SK-MEL-5 (cell line): ENCODE measurements around the gene NFKBIB. TPM values are rescaled to one million over a fixed set of nuclear protein-coding genes. Genes with fewer than 3 reads are reported as not detected.
"Not testable (repeated sequence)": the region's sequence is repeated elsewhere in the genome, so short reads cannot be mapped to it uniquely, and the experiment has no call there.

ENCODE experiments used
- DNase-seq: peaks from one replicate; pipeline ENCODE4 v3.0.0-alpha.2; 2016; ENCODE audit warnings: low read depth, low spot score
- in situ Hi-C: cut with HindIII; loops from 2 replicates; pipeline ENCODE4 v1.10.0; 2016; ENCODE audit warnings: low sequenced_read_pairs, high pct_unique_total_duplicates, low pct_unique_long_range_greater_than_20kb
- total RNA-seq: library from RNA; depleted of rRNA; stranded (reverse); fragments of >200 nt; shearing (Covaris generic); gene quantifications from 2 replicates; pipeline ENCODE4 v1.2.3, GENCODE V29; 2014; rRNA removed

Gene NFKBIB
- total RNA-seq, 1 experiment from 2014 or later, result 16.8 TPM

DNA sequence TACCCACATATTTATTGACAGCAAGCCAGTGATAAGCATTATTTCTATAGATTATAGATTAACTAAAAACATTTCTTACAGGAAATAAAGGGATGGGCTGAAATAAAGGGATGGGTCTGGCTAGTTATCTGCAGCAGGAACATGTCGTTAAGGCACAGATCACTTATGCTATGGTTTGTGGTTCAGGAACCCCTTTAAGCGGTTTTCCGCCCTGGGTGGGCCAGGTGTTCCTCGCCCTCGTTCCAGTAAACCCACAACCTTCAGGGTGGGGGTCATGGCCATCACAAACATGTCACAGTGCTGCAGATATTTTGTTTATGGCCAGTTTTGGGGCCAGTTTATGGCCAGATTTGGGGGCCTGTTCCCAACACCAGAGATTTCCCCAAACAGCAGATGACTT, 41.7 kb downstream of the NFKBIB start:
- in situ Hi-C loops, DNase-seq: not testable (repeated sequence)

DNA sequence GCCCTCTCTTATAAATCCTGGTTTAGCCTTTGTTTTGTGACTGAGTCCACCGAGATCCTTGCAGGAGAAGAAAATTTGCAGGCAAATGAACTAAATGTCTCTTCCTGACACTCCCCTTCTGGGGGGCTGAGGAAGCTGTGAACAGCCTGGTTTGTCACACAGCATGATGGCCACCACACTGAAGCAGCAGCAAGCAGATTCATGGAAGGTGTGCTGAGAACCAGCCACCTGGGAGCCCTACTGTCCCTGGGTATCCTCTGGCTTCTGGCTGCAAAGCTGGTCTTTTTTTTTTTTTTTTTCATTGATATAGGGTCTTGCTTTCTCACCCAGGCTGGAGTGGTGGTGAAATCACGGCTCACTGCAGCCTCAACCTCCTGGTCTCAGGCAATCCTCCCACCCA, 42.2 kb downstream of the NFKBIB start:
- no peak for DNase-seq
- in situ Hi-C loops, result no loop called here

- in situ Hi-C loops, result no loop called here
- DNase-seq, result no peak
Measured at GRCh38 chr19:38942471-38943181, 42.9 kb downstream of the NFKBIB start.

DNA sequence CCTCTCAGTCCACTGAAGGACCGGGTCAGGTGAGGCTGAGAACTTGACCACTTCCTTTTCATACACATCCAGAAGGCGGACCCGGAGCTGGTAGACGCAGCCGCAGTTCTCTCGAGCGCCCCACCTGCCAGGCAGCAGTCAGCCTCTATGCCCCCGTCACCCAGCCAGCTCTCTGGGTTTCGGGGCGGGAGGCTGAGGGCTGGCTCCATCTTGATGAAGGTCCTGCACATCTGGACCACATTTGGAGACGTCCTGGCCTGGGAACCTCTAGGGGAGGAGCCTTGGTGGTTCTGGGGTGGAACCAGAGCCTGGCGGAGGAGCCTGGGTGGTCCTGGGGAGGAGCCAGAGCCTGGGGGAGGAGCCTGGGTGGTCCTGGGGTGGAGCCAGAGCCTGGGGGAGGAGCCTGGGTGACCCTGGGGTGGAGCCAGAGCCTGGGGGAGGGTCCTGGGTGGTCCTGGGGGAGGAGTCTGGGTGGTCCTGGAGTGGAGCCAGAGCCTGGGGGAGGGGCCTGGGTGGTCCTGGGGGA, 45.3 kb downstream of the NFKBIB start:
- DNase-seq, result peak; percentile 28
- in situ Hi-C loops, result no loop called here

DNA sequence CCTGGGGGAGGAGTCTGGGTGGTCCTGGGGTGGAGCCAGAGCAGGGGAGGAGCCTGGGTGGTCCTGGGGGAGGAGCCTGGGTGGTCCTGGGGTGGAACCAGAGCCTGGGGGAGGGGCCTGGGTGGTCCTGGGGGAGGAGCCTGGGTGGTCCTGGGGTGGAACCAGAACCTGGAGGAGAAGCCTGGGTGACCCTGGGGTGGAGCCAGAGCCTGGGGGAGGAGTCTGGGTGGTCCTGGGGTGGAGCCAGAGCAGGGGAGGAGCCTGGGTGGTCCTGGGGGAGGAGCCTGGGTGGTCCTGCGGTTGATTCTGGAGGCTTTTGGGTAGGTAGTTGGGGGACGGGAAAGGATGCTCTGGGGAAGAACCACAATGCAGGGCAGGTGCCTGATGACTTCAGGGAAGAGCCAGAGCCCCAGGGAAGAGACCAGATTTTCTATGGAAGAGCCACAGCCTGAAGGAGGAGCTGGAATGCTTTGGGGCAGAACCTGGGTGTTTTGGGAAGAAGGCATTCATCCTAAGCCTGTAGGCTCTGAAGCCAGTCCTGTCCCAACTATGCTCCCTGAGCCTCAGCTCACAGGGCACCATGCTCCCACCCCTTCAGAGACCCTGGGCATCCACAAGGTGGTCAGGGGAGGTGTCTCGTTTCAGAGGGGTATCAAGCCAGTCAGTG, 45.9 kb downstream of the NFKBIB start:
- DNase-seq, result no peak
- in situ Hi-C loops, result no loop called here

DNA sequence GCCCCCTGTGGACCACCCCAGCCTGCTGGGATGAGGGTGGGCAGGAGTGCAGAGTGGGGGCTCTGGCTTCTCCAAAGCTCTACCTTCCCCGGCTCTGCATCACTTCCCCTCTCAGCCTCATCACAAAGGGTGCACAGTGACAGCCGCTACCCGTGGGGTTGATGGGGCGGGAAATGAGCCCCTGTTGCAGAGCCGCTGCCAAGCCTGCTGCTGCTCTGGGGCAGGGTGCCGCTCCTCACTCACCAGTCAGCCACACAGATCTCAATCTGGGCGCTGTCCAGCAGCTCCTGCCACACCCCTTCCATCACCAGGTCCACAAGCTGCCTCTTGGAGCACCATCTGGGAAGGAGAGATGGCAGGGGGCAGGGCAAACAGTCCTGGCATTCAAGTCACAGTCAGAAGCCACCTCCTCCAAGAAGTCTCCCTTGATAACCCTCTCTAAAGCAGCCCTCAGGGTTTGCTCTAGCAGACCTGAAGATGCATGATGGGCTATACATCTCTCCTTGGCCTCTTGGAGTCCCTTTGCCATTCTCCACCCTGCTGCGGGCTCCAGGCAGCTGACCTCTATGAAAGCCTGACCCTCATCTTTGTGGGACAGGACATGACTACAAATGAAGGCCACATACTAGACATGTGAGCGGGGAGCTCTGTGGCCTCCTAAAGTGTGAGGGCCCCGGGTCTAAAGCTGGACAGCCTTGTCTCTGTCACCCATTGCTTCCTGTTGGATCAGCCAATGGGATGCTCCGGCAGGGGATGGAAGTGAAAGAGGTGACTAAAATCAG, 46.7 kb downstream of the NFKBIB start:
- in situ Hi-C loops, result no loop called here
- DNase-seq, result no peak

GRCh38 chr19:38949580-38950367, 50.0 kb downstream of the NFKBIB start:
- in situ Hi-C loops, result no loop called here
- no peak for DNase-seq

- DNase-seq, result no peak
- in situ Hi-C loops, result no loop called here
Measured at GRCh38 chr19:38951187-38951586, 51.4 kb downstream of the NFKBIB start.

DNA sequence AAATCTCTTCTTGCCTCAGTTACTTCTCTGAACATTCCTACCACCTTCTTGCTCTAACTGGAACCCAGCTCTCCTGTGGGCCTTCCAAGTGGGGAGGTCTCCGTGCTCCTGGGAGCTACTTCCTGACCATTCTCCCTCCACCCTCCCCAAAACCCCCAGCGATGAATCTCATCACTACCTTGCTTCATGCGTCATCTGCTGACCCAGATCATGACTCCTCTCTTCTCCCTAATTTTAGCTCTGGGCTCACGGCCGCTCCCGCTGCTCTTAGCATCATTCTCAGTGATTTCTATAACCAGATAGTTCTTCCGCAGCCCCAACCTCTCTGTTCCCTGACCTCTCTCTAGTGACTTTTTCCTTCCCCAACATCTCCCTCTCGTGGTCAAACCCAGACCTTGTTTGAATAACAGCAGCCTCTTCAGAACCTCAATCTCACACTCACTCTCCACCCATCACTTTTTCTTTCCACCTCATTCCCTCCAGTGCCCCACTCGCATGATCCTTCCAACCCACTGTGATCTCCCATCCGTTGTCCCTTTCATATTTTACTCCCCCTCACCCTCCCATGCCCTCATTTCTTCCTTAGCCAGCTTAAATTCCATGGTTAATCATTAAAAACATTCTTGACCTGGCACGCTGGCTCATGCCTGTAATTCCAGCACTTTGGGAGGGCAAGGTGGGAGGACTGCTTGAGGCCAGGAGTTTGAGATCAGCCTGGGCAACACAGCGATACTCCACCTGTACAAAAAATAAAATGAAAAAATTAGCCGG, 52.8 kb downstream of the NFKBIB start:
- in situ Hi-C loops, result no loop called here
- DNase-seq, result peak; percentile 44

DNA sequence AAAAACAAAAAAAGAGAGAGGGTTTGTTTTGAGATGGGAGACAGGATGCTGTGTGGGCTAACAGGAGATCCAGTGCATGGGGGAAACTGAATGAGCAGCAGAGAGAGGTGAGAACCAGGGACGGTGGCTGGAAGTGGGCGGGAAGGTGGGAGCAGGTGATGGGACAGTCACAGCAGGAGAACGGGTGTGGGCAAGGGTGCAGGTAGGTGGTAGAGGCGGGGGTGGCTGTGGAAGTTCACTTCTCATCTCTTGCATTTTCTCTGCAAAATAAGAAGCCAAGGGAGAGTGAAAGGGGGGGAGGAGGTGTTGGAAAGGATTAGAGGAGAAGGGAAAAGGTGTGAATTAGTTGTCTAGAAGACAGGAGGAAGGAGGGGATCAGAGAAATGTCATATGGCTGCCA, 53.9 kb downstream of the NFKBIB start:
- in situ Hi-C loops, result no loop called here
- no peak for DNase-seq

- in situ Hi-C loops, result no loop called here
- no peak for DNase-seq
Measured at GRCh38 chr19:38956264-38956663, 56.5 kb downstream of the NFKBIB start.

DNA sequence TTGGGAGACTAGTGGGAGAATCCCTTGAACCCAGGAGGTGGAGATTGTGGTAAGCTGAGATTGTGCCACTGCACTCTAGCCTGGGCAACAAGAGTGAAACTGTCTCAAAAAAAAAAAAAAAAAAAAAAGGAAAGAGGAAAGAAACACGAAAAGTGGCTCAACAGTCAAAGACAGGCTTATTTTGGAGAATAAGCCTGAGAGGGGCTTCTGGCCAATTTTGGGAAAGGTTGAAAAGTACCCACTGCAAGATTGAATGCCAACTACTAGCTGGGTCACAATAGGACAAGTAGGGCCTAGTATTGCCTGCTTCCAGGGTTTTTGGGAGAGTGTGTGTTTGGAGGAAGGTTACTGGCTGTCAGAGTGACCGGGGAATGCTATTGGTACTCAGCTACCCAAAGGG, 58.5 kb downstream of the NFKBIB start:
- in situ Hi-C loops, result no loop called here
- no peak for DNase-seq

Other genes starting within 250 kb of the NFKBIB start
- not detected in 2 replicates for gene CAPN12, start 155.5 kb upstream of the NFKBIB start, total RNA-seq
- gene LGALS7, start 126.5 kb upstream of the NFKBIB start, total RNA-seq, result not detected in 2 replicates
- not detected in 2 replicates for gene LGALS7B, start 110.8 kb upstream of the NFKBIB start, total RNA-seq
- gene LGALS4, start 87.0 kb upstream of the NFKBIB start, total RNA-seq, result not detected in 2 replicates
- gene ECH1, start 68.2 kb upstream of the NFKBIB start, total RNA-seq, result 36.2 and 46.3 TPM in 2 replicates
- gene HNRNPL, start 50.0 kb upstream of the NFKBIB start, total RNA-seq, result 225 and 255 TPM in 2 replicates
- 0.87 and 1.2 TPM in 2 replicates for gene RINL, start 21.7 kb upstream of the NFKBIB start, total RNA-seq
- 37.9 and 39.5 TPM in 2 replicates for gene SIRT2, start 351 bp upstream of the NFKBIB start, total RNA-seq
- gene CCER2, start 12.2 kb downstream of the NFKBIB start, total RNA-seq, result not detected in 2 replicates
- 19.0 and 22.7 TPM in 2 replicates for gene SARS2, start 30.8 kb downstream of the NFKBIB start, total RNA-seq
- gene MRPS12, start 31.0 kb downstream of the NFKBIB start, total RNA-seq, result 73.1 and 83.7 TPM in 2 replicates
- gene FBXO17, start 75.8 kb downstream of the NFKBIB start, total RNA-seq, result 29.0 and 30.3 TPM in 2 replicates
- 0.32 and 1.0 TPM in 2 replicates for gene FBXO27, start 132.6 kb downstream of the NFKBIB start, total RNA-seq
- 0.05 TPM in 1 of 2 replicates, not detected in the other for gene ACP7, start 184.4 kb downstream of the NFKBIB start, total RNA-seq
- 3.7 TPM in 2 replicates for gene PAK4, start 225.8 kb downstream of the NFKBIB start, total RNA-seq